Vagina (tissue), 2 donors: ENCODE results near the gene FGFR3.

Source experiments
- POLR2A ChIP-seq, 2 donors: fragments of 450-650 bp; IDR thresholded peaks; one replicate each; pipeline ENCODE4 v1.6.1; 2017; ENCODE audit warnings: antibody characterized with exemption in 2 of 2, mild to moderate bottlenecking in 2 of 2, moderate library complexity in 2 of 2
- POLR2AphosphoS5 ChIP-seq, 2 donors: sonication (generic); formaldehyde crosslinking; IDR thresholded peaks; one replicate each; pipeline ENCODE4 v1.9.0; 2017; ENCODE audit warnings: antibody characterized with exemption in 2 of 2, mild to moderate bottlenecking in 2 of 2, low read depth in 1 of 2; ENCODE audit not compliant: insufficient read depth in 1 of 2
- TF ChIP-seq, protein P1 (sequence below), 3 experiments: fragments of 450-650 bp in 2 of 3; fragments of 200-600 bp in 1 of 3; sonication (generic) in 1 of 3; IDR thresholded peaks; one replicate each; pipeline ENCODE4 v1.5.1; 2017 to 2019; ENCODE audit warnings: antibody characterized with exemption in 3 of 3, mild to moderate bottlenecking in 2 of 3, moderate library complexity in 2 of 3

DNA sequence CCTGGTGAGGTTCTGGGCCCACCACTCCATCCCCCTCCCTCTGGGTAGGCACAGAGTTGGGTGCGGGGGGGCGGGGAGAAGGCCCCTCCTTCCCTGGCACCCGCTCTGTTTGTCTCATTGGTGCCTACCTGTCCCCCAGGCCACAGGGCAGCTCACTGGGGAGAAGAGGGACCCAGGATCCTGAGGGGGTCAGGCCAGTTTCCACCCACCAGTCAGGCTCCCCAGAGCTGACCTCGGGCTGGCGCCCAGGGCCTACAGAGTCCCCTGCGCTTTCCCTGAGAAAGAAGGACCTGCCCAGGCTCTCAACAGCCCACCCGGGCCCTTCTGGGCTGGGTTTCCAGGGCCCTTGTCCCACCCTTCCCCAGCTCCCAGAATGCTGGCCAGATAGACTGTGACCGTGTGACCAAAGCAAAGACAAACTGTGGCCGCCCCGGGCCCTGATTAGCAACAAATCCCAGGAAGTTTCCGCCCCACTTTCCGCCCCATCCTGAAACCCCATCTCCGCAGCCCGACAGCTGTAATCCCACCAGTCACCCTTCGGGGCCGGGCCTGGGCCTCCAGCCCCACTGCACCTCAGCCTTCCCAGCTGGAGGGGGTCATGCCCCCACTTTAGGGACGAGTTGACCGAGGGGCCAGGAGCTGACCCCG, 33.8 kb upstream of the FGFR3 start:
- TF ChIP-seq, protein P1, sequence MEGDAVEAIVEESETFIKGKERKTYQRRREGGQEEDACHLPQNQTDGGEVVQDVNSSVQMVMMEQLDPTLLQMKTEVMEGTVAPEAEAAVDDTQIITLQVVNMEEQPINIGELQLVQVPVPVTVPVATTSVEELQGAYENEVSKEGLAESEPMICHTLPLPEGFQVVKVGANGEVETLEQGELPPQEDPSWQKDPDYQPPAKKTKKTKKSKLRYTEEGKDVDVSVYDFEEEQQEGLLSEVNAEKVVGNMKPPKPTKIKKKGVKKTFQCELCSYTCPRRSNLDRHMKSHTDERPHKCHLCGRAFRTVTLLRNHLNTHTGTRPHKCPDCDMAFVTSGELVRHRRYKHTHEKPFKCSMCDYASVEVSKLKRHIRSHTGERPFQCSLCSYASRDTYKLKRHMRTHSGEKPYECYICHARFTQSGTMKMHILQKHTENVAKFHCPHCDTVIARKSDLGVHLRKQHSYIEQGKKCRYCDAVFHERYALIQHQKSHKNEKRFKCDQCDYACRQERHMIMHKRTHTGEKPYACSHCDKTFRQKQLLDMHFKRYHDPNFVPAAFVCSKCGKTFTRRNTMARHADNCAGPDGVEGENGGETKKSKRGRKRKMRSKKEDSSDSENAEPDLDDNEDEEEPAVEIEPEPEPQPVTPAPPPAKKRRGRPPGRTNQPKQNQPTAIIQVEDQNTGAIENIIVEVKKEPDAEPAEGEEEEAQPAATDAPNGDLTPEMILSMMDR (IDR thresholded peaks at IDR 0.05), result no peak
- TF ChIP-seq POLR2A (IDR thresholded peaks at IDR 0.05), result no peak
- TF ChIP-seq POLR2AphosphoS5 (IDR thresholded peaks at IDR 0.05; ENCODE audit: insufficient read depth in 1 of 2, low read depth in 1 of 2), result no peak
